ENCODE measurements around the gene LPXN.
A peak's percentile ranks its signal among the peaks of the same experiment; 100 is the strongest.

LPXN gene

DNA sequence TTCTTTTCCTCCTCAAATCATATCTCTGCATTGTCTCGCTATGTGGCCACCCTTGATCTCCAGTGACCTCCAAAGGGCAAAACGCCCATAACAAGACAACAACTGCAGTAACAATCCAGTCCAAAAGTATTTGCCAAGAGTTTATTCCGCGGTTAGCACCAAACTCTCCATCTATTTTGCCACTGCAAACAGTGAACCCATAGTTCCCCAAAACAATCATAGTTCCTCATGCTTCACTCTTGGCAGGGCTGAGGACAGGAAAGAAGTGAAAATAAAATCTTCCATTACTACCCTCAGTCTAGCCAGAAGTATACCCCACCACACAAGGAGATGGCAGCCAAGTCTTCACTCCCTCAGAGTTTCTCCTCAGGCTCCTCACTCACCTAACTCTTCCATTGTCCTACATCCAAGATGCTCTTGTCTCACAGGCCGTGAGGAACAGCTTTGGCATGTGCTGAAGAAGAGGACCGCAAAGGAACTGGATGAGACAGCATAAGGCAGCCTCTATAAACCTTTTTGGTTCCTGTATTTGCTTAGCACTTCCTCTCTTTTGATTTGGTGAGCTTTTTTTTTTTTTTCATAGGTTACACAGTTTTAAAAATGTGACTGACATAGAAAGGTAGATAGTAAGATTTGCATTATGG, at the start of gene LPXN:
Gene LPXN, minus strand, starts transcription at position 480 of the 644 bp plus-strand sequence. Its CDS starts 84 bp downstream, at position 396.
- DNase-seq, result peak; percentile 78
- H3K36me3 ChIP-seq (replicated peaks; ENCODE audit: insufficient read depth, low read length), result no peaks in the 10 kb centered on the region; the same call in 1 of the 2 replicates
- H3K79me2 ChIP-seq (ENCODE audit: low read length), result peaks cover 77% of the 10 kb centered on the region
- H3K27me3 ChIP-seq (replicated peaks; ENCODE audit: insufficient read depth, low read length), result no peaks in the 10 kb centered on the region
- H3K9ac ChIP-seq (ENCODE audit: low read length), result peak within 1 kb of the TSS; percentile 99
- H3K9me3 ChIP-seq (replicated peaks; ENCODE audit: insufficient read depth, low read length), result no peaks in the 10 kb centered on the region
- peak within 1 kb of the TSS; percentile 91 for H3K4me3 ChIP-seq (ENCODE audit: low read length)
- peak within 1 kb of the TSS; percentile 86 for H3K4me2 ChIP-seq (ENCODE audit: low read depth, low read length)
- H3K9me2 ChIP-seq (replicated peaks; ENCODE audit: insufficient read depth, low read length), result no peaks in the 10 kb centered on the region
- 0 out of 2 replicates have a peak, but pooled peaks cover 2% of the 10 kb centered on the region for H4K20me1 ChIP-seq (ENCODE audit: insufficient read depth, low read length)
- peaks cover 62% of the 10 kb centered on the region for H3F3A ChIP-seq (ENCODE audit: insufficient read depth, low read length)
- TF ChIP-seq, protein P1, sequence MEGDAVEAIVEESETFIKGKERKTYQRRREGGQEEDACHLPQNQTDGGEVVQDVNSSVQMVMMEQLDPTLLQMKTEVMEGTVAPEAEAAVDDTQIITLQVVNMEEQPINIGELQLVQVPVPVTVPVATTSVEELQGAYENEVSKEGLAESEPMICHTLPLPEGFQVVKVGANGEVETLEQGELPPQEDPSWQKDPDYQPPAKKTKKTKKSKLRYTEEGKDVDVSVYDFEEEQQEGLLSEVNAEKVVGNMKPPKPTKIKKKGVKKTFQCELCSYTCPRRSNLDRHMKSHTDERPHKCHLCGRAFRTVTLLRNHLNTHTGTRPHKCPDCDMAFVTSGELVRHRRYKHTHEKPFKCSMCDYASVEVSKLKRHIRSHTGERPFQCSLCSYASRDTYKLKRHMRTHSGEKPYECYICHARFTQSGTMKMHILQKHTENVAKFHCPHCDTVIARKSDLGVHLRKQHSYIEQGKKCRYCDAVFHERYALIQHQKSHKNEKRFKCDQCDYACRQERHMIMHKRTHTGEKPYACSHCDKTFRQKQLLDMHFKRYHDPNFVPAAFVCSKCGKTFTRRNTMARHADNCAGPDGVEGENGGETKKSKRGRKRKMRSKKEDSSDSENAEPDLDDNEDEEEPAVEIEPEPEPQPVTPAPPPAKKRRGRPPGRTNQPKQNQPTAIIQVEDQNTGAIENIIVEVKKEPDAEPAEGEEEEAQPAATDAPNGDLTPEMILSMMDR (IDR thresholded peaks at IDR 0.05; ENCODE audit: low read length), result peak; percentile 46
- TF ChIP-seq EZH2 (optimal IDR thresholded peaks at IDR 0.05; ENCODE audit: low read depth, low read length), result no peak
- H2AFZ ChIP-seq (ENCODE audit: low read length), result no peak within 1 kb of the TSS; the same call in 1 of the 2 replicates
- H3K27ac ChIP-seq (ENCODE audit: low read length), result peak within 1 kb of the TSS; percentile 97
- H3K4me1 ChIP-seq (ENCODE audit: low read length), result peaks cover 13% of the 10 kb centered on the region

DNA sequence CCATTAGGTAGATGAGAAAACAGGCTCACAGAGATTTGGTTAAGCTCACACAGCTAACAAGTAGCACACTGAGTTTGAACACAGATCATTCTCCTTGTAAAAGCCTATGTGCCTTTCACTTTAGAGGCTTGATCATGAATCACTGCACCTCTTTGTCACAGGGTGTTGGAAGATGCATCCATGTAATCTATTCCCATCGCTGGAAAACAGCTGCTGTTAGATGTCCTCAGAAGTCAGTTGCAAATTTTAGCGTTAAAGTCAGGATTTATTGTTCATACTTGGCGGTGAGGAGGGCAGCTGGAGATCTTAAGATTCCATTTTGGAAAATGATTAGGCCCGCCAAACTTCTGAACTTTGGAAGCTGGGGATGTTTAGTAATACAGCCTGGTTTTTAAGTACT, 49.4 kb upstream of the LPXN start:
- peaks cover 26% of the 10 kb centered on the region for H3F3A ChIP-seq (ENCODE audit: insufficient read depth, low read length)
- DNase-seq, result no peak

GRCh38 chr11:58622344-58622743, 46.7 kb upstream of the LPXN start, which contains the start of gene CNTF:
TSS of gene CNTF (plus strand) at chr11:58622665. CDS start at chr11:58622753, 88 bp downstream.
- TF ChIP-seq, protein P1 (IDR thresholded peaks at IDR 0.05; ENCODE audit: low read length), result no peak
- TF ChIP-seq EZH2phosphoT487 (IDR thresholded peaks at IDR 0.05; ENCODE audit: low read length) (no peak), EZH2 (optimal IDR thresholded peaks at IDR 0.05; ENCODE audit: low read depth, low read length) (no peak)
- H3K79me2 ChIP-seq (ENCODE audit: low read length), result peaks cover 43% of the 10 kb centered on the region

More for the DNA sequence above, 49.4 kb upstream of the LPXN start:
- TF ChIP-seq EZH2 (optimal IDR thresholded peaks at IDR 0.05; ENCODE audit: low read depth, low read length) (no peak), EZH2phosphoT487 (IDR thresholded peaks at IDR 0.05; ENCODE audit: low read length) (no peak)
- TF ChIP-seq, protein P1 (IDR thresholded peaks at IDR 0.05; ENCODE audit: low read length), result no peak
- H3K4me3 ChIP-seq (ENCODE audit: low read length), result no peak overlapping the region
- no peaks in the 10 kb centered on the region for H3K36me3 ChIP-seq (replicated peaks; ENCODE audit: insufficient read depth, low read length)
- no peak overlapping the region for H3K27ac ChIP-seq (ENCODE audit: low read length)
- H3K9me2 ChIP-seq (replicated peaks; ENCODE audit: insufficient read depth, low read length), result no peaks in the 10 kb centered on the region
- H3K9me3 ChIP-seq (replicated peaks; ENCODE audit: insufficient read depth, low read length), result no peaks in the 10 kb centered on the region
- H3K4me2 ChIP-seq (ENCODE audit: low read depth, low read length), result no peak overlapping the region
- no peaks in the 10 kb centered on the region for H3K27me3 ChIP-seq (replicated peaks; ENCODE audit: insufficient read depth, low read length)
- H3K4me1 ChIP-seq (ENCODE audit: low read length), result peaks cover 45% of the 10 kb centered on the region
- H3K9ac ChIP-seq (ENCODE audit: low read length), result no peak overlapping the region
- no peak overlapping the region for H2AFZ ChIP-seq (ENCODE audit: low read length)
- peaks cover 23% of the 10 kb centered on the region for H3K79me2 ChIP-seq (ENCODE audit: low read length)
- H4K20me1 ChIP-seq (ENCODE audit: insufficient read depth, low read length), result no peaks in the 10 kb centered on the region

More at GRCh38 chr11:58622344-58622743, 46.7 kb upstream of the LPXN start, which contains the start of gene CNTF:
- H3K4me2 ChIP-seq (ENCODE audit: low read depth, low read length), result peak within 1 kb of the TSS; percentile 43
- no peaks in the 10 kb centered on the region for H4K20me1 ChIP-seq (ENCODE audit: insufficient read depth, low read length)
- peak within 1 kb of the TSS; percentile 30 for H3K4me3 ChIP-seq (ENCODE audit: low read length)
- H3F3A ChIP-seq (ENCODE audit: insufficient read depth, low read length), result peaks cover 33% of the 10 kb centered on the region
- no peaks in the 10 kb centered on the region for H3K9me3 ChIP-seq (replicated peaks; ENCODE audit: insufficient read depth, low read length)
- H2AFZ ChIP-seq (ENCODE audit: low read length), result no peak within 1 kb of the TSS
- no peak for DNase-seq
- peaks cover 5% of the 10 kb centered on the region; the same call in 1 of the 2 replicates for H3K36me3 ChIP-seq (replicated peaks; ENCODE audit: insufficient read depth, low read length)
- H3K9me2 ChIP-seq (replicated peaks; ENCODE audit: insufficient read depth, low read length), result no peaks in the 10 kb centered on the region
- H3K9ac ChIP-seq (ENCODE audit: low read length), result peak within 1 kb of the TSS; percentile 19; the same call in 1 of the 2 replicates
- H3K27me3 ChIP-seq (replicated peaks; ENCODE audit: insufficient read depth, low read length), result no peaks in the 10 kb centered on the region
- H3K4me1 ChIP-seq (ENCODE audit: low read length), result peaks cover 51% of the 10 kb centered on the region
- H3K27ac ChIP-seq (ENCODE audit: low read length), result peak within 1 kb of the TSS; percentile 64

All from MM.1S (cell line).